Esophagus muscularis mucosa (tissue), 4 donors: ENCODE results near the gene NRAP.

Experiments
- CTCF ChIP-seq, 3 experiments: fragments of 200-600 bp in 2 of 3; fragments of 450-650 bp in 1 of 3; sonication (generic) in 2 of 3; IDR thresholded peaks; one replicate each; pipeline ENCODE4 v1.5.1; 2017 to 2019; ENCODE audit warnings: antibody characterized with exemption in 3 of 3, mild to moderate bottlenecking in 2 of 3, moderate library complexity in 1 of 3
- EP300 ChIP-seq: sonication (generic); formaldehyde crosslinking; IDR thresholded peaks from one replicate; pipeline ENCODE4 v1.6.1; 2017; ENCODE audit warnings: antibody characterized with exemption
- POLR2AphosphoS5 ChIP-seq, 2 donors: sonication (generic); formaldehyde crosslinking; IDR thresholded peaks; one replicate each; pipeline ENCODE4 v1.6.1; 2017; ENCODE audit warnings: antibody characterized with exemption in 2 of 2

- no peak for TF ChIP-seq CTCF (IDR thresholded peaks at IDR 0.05)
- no peak for TF ChIP-seq POLR2AphosphoS5 (IDR thresholded peaks at IDR 0.05)
- TF ChIP-seq EP300: no peak
Measured at GRCh38 chr10:113620936-113621335, 42.9 kb downstream of the NRAP start.
